T-helper 2 cell treated with Interferon-gamma antibody and Interleukin-4, amounts not matched to agents 5 μg/mL and 100 μg/mL, for 36 hours (primary cell): ENCODE measurements around the gene PRLH.
A peak's percentile ranks its signal among the peaks of the same experiment; 100 is the strongest.
"Not testable (repeated sequence)": the region's sequence is repeated elsewhere in the genome, so short reads cannot be mapped to it uniquely, and the experiment has no call there.

Experiments used
- DNase-seq: peaks from one replicate; pipeline ENCODE4 v3.0.0; 2021; ENCODE audit warnings: low spot score
- H3K27ac Mint-ChIP-seq: one replicate; pipeline ENCODE4 v1.8.0; 2021; ENCODE audit warnings: mild to moderate bottlenecking, mixed read lengths
- H3K27me3 Mint-ChIP-seq: one replicate; pipeline ENCODE4 v1.8.0; 2021; ENCODE audit warnings: low read depth, mixed read lengths
- H3K36me3 Mint-ChIP-seq: one replicate; pipeline ENCODE4 v1.8.0; 2021; ENCODE audit warnings: low read depth, mixed read lengths
- H3K4me1 Mint-ChIP-seq: one replicate; pipeline ENCODE4 v1.8.0; 2021; ENCODE audit warnings: low read depth, mixed read lengths
- H3K4me3 Mint-ChIP-seq: one replicate; pipeline ENCODE4 v1.8.0; 2022; ENCODE audit warnings: mild to moderate bottlenecking, moderate library complexity, mixed read lengths
- H3K9me3 Mint-ChIP-seq: one replicate; pipeline ENCODE4 v1.8.0; 2021; ENCODE audit warnings: mixed read lengths

The PRLH gene

DNA sequence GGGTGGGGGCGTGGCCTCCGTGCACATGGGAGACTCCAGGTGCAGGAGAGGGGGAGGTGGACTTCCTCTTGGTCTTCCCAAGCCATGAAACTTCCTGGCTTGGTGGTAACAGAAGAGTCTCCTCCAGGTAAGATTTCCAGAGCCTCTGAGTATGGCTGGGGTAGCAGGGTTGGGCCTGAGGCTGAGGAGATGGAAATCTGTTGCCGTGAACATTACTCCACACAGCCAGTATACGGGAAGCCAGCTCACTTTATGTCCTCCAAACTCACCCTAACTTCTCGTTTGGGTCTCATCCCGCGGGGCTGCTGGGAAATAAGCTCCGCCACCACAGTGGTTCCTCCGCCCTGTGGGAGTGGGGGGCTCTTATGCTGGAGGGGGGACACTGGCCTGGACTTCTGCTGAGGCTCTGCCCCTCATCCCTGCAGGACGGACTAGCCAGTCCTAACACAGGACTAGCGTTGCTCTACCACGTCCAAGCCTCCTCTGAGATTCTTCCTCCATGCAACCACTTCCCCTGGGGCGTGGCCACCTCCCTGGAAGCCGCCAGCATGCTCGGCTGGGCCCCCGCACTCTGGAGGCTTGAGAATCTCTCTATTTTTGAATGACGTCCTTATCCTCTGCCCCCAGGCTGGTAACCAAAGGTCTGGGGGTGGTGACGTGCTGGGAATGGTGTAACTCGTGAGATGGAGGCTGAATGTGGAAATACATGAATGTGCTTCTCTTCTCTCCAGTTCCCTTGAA lies 24.9 kb downstream of the PRLH start:
- Mint-ChIP-seq H3K4me1 (peaks cover 9% of the 10 kb centered on the region), H3K27me3 (peaks cover 13% of the 10 kb centered on the region), H3K9me3 (no peaks in the 10 kb centered on the region), H3K4me3 (peak overlapping the region; percentile 22), H3K36me3 (no peaks in the 10 kb centered on the region), H3K27ac (no peak overlapping the region)
- no peak for DNase-seq

- H3K4me3 Mint-ChIP-seq: no peak overlapping the region
- peaks cover 5% of the 10 kb centered on the region for H3K27me3 Mint-ChIP-seq
- no peak overlapping the region for H3K27ac Mint-ChIP-seq
- no peaks in the 10 kb centered on the region for H3K36me3 Mint-ChIP-seq
- H3K9me3 Mint-ChIP-seq: no peaks in the 10 kb centered on the region
- DNase-seq: no peak
- peaks cover 12% of the 10 kb centered on the region for H3K4me1 Mint-ChIP-seq
These were observed 26.1 kb downstream of the PRLH start for GRCh38 chr2:237592425-237592980.

DNA sequence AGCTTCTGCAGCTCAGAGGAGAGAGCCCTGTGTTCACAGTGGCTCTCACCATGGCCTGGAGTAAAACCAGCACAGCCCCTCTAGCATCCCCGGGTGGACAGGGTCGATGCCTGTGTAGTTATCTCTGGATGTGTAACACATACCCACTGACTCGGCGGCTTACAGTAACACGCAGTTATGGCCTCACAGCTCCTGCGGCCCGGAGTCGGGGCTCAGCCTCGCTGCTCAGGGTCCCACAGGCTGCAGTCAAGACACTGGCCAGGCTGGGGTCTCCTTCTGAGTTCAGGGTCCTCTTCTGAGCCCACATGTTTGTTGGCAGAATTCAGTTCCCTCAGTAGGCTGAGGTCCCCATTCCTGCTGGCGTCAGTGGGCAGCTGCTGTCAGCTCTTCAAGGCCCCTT lies 26.7 kb downstream of the PRLH start:
- Mint-ChIP-seq H3K4me3 (no peak overlapping the region), H3K27me3 (peaks cover 3% of the 10 kb centered on the region), H3K9me3 (no peaks in the 10 kb centered on the region), H3K27ac (no peak overlapping the region), H3K36me3 (no peaks in the 10 kb centered on the region), H3K4me1 (peaks cover 15% of the 10 kb centered on the region)
- DNase-seq: no peak

- Mint-ChIP-seq H3K9me3 (no peaks in the 10 kb centered on the region), H3K36me3 (no peaks in the 10 kb centered on the region), H3K27ac (peak overlapping the region; percentile 24), H3K4me3 (no peak overlapping the region), H3K27me3 (peaks cover 3% of the 10 kb centered on the region), H3K4me1 (peaks cover 15% of the 10 kb centered on the region)
- DNase-seq: no peak
These were observed 27.4 kb downstream of the PRLH start for GRCh38 chr2:237593596-237594320.

DNA sequence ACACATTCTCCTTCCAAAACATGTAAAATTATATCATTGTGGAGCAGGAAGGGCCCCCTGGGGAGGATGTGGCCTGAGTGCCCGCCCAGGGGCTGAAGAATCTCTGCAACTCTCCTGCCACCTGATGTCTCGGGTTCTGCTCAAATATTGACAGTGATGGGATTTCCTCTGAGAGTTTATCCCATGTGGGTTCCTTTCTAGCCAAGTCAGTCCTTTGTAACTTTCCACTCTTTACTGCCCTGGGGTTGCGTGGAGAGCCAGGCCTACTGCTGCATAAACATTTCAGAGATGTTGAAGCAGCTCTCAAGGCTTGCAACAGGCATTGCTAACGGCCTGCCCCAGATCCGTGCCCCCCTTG lies 28.1 kb downstream of the PRLH start:
- Mint-ChIP-seq H3K36me3 (no peaks in the 10 kb centered on the region), H3K27me3 (peaks cover 3% of the 10 kb centered on the region), H3K9me3 (no peaks in the 10 kb centered on the region), H3K27ac (no peak overlapping the region), H3K4me1 (peaks cover 15% of the 10 kb centered on the region), H3K4me3 (no peak overlapping the region)
- no peak for DNase-seq

DNA sequence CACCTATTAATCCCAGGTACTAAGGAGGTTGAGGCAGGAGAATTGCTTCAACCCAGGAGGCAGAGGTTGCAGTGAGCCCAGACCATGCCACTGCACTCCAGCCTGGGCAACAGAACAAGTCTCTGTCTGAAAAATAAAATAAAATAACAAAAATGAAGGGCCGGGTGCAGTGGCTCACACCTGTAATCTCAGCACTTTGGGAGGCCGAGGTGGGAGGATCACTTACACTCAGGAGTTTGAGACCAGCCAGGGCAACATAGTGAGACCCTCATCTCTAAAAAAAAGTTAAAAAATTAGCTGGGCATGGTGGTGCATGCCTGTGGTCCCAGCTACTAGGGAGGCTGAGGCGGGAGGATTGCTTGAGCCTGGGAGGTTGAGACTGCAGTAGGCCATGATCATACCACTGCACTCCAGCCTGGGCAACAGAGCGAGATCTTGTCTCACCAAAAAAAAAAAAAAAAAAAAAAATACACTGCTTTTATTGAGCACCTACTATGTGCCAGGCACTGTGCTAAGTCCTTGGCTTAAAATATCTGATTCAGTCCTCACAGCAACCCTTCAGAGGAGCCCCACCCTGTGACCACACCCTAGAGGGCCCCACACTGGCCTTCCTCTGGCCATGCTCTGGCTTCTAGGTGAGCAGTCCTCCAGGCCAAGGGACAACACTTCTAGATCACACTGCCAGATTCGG lies 29.6 kb downstream of the PRLH start:
- not testable (repeated sequence) for H3K27ac Mint-ChIP-seq, DNase-seq, H3K27me3 Mint-ChIP-seq, H3K4me3 Mint-ChIP-seq, H3K36me3 Mint-ChIP-seq, H3K9me3 Mint-ChIP-seq
- H3K4me1 Mint-ChIP-seq: peaks cover 15% of the 10 kb centered on the region

GRCh38 chr2:237596520-237597195 lies 30.3 kb downstream of the PRLH start:
- no peaks in the 10 kb centered on the region for H3K27me3 Mint-ChIP-seq
- no peak overlapping the region for H3K4me3 Mint-ChIP-seq
- H3K4me1 Mint-ChIP-seq: peaks cover 8% of the 10 kb centered on the region
- no peaks in the 10 kb centered on the region for H3K36me3 Mint-ChIP-seq
- DNase-seq: no peak
- no peak overlapping the region for H3K27ac Mint-ChIP-seq
- H3K9me3 Mint-ChIP-seq: no peaks in the 10 kb centered on the region

- Mint-ChIP-seq H3K4me3 (no peak overlapping the region), H3K27ac (no peak overlapping the region), H3K9me3 (no peaks in the 10 kb centered on the region), H3K4me1 (peaks cover 8% of the 10 kb centered on the region), H3K27me3 (no peaks in the 10 kb centered on the region), H3K36me3 (no peaks in the 10 kb centered on the region)
- DNase-seq: no peak
These were observed 31.1 kb downstream of the PRLH start for GRCh38 chr2:237597196-237598145.

- no peaks in the 10 kb centered on the region for H3K9me3 Mint-ChIP-seq
- H3K36me3 Mint-ChIP-seq: no peaks in the 10 kb centered on the region
- H3K4me3 Mint-ChIP-seq: no peak overlapping the region
- H3K27me3 Mint-ChIP-seq: no peaks in the 10 kb centered on the region
- H3K27ac Mint-ChIP-seq: peak overlapping the region; percentile 39
- H3K4me1 Mint-ChIP-seq: peaks cover 17% of the 10 kb centered on the region
- no peak for DNase-seq
These were observed 32.3 kb downstream of the PRLH start for GRCh38 chr2:237598468-237599208.

- no peaks in the 10 kb centered on the region for H3K27me3 Mint-ChIP-seq
These were observed 33.2 kb downstream of the PRLH start for GRCh38 chr2:237599465-237600110.

GRCh38 chr2:237600205-237600846 lies 34.0 kb downstream of the PRLH start:
- no peaks in the 10 kb centered on the region for H3K27me3 Mint-ChIP-seq
- no peak overlapping the region for H3K27ac Mint-ChIP-seq
- H3K36me3 Mint-ChIP-seq: no peaks in the 10 kb centered on the region
- peaks cover 21% of the 10 kb centered on the region for H3K4me1 Mint-ChIP-seq
- no peaks in the 10 kb centered on the region for H3K9me3 Mint-ChIP-seq
- no peak for DNase-seq
- H3K4me3 Mint-ChIP-seq: no peak overlapping the region

More at GRCh38 chr2:237599465-237600110, 33.2 kb downstream of the PRLH start:
- H3K9me3 Mint-ChIP-seq: no peaks in the 10 kb centered on the region
- H3K27ac Mint-ChIP-seq: no peak overlapping the region
- H3K4me1 Mint-ChIP-seq: peaks cover 21% of the 10 kb centered on the region
- no peak for DNase-seq
- H3K36me3 Mint-ChIP-seq: no peaks in the 10 kb centered on the region
- no peak overlapping the region for H3K4me3 Mint-ChIP-seq
